Esophagus squamous epithelium (tissue), 5 donors: ENCODE measurements around the gene SERPING1. TPM values are rescaled to one million over a fixed set of nuclear protein-coding genes. Genes with fewer than 3 reads are reported as not detected.

ENCODE experiments used
- DNase-seq: peaks from one replicate; lab custom pipeline; 2025; lab: John Stamatoyannopoulos, UW
- H3K27ac ChIP-seq, 4 donors: fragments of 200-600 bp; sonication (generic); one replicate each; pipeline ENCODE4 v1.5.1; 2016 to 2019; ENCODE audit warnings: mild to moderate bottlenecking in 1 of 4
- H3K27me3 ChIP-seq, 4 donors: fragments of 200-600 bp; sonication (generic); 1 replicate in 3 of 4; 2 replicates in 1 of 4; pipeline versions ENCODE4 v1.5.1 to v1.6.0; 2017 to 2021; ENCODE audit warnings: antibody characterized with exemption in 1 of 4
- H3K36me3 ChIP-seq, 3 donors: fragments of 200-600 bp; sonication (generic); one replicate each; pipeline ENCODE4 v1.5.1; 2016 to 2019
- H3K4me1 ChIP-seq, 3 donors: fragments of 200-600 bp; sonication (generic); one replicate each; pipeline ENCODE4 v1.5.1; 2017 to 2019
- H3K4me3 ChIP-seq, 4 donors: fragments of 200-600 bp; sonication (generic); 1 replicate in 3 of 4; 2 replicates in 1 of 4; pipeline ENCODE4 v1.5.1; 2016 to 2019; ENCODE audit warnings: mild to moderate bottlenecking in 2 of 4, moderate library complexity in 1 of 4
- H3K9me3 ChIP-seq, 3 donors: fragments of 200-600 bp; sonication (generic); one replicate each; pipeline ENCODE4 v1.5.1; 2016 to 2019
- POLR2A ChIP-seq, 4 donors: fragments of 450-650 bp; IDR thresholded peaks; one replicate each; pipeline ENCODE4 v1.6.1; 2017; ENCODE audit warnings: antibody characterized with exemption in 4 of 4, mild to moderate bottlenecking in 4 of 4, moderate library complexity in 3 of 4
- WGBS, 2 donors: methylation state at CpG; one replicate each; pipeline ENCODE4 v1.1.5; 2018; 5-methylcytosine and 5-hydroxymethylcytosine counted together
- intact Hi-C: fragments of 100-400 bp; cut with DNase I; formaldehyde crosslinking; loops from one replicate; pipeline ENCODE4 v1.15.0; 2022
- total RNA-seq, 4 donors: library from RNA; depleted of rRNA; stranded (reverse); fragments of >200 nt; gene quantifications; one replicate each; pipeline ENCODE4 v1.1.0, GENCODE V29; 2016
- TF ChIP-seq, protein P1 (sequence below), 6 experiments: fragments of 450-650 bp in 4 of 6; fragments of 200-600 bp in 2 of 6; sonication (generic) in 2 of 6; IDR thresholded peaks; one replicate each; pipeline ENCODE4 v1.5.1; 2016 to 2019; ENCODE audit warnings: antibody characterized with exemption in 6 of 6, mild to moderate bottlenecking in 4 of 6, moderate library complexity in 4 of 6
- donor health status: DM: yes; HTN: yes; CAD: no.

SERPING1 gene
- total RNA-seq, 4 donors from 2014 or later = 9.6 to 376 (median 78.4) TPM

DNA sequence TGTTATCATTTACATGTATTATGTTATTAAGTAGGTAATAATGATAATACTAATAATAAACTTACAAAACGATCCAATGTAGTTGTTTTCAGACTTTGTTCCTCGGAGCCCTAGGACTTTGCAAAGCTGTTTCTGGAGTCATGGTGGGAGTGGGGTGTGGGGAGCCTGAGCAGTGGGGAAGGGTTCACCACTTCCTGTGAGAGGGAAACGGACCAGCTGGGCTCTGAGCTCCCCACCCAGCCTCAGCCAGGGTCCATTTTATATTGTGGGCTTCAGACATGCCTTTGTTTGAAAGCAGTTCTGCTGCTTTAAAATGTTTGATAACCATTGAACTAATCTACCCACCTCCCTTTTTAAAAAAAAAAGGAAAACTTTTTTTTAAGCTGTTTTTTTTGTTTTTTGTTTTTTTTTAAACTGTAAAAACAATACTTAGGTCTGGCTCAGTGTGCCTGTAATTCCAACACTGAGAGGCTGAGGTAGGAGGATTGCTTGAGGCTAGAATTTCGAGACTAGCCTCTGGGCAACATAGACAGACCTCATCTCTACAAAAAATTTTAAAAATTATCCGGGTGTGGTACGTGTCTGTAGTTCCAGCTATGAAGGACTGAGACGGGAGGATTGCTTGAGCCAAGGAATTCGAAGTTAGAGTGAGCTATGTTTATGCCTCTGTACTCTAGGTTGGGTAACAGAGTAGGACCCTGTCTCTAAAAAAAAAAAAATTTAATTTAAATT lies 7.0 kb downstream of the SERPING1 start:
- TF ChIP-seq, protein P1, sequence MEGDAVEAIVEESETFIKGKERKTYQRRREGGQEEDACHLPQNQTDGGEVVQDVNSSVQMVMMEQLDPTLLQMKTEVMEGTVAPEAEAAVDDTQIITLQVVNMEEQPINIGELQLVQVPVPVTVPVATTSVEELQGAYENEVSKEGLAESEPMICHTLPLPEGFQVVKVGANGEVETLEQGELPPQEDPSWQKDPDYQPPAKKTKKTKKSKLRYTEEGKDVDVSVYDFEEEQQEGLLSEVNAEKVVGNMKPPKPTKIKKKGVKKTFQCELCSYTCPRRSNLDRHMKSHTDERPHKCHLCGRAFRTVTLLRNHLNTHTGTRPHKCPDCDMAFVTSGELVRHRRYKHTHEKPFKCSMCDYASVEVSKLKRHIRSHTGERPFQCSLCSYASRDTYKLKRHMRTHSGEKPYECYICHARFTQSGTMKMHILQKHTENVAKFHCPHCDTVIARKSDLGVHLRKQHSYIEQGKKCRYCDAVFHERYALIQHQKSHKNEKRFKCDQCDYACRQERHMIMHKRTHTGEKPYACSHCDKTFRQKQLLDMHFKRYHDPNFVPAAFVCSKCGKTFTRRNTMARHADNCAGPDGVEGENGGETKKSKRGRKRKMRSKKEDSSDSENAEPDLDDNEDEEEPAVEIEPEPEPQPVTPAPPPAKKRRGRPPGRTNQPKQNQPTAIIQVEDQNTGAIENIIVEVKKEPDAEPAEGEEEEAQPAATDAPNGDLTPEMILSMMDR (IDR thresholded peaks at IDR 0.05) = no peak
- no peak for TF ChIP-seq POLR2A (IDR thresholded peaks at IDR 0.05)
- Histone ChIP-seq H3K36me3 (peaks cover 0 to 42% (median 4%) of the 10 kb centered on the region in 3 donors), H3K9me3 (no peaks in the 10 kb centered on the region), H3K27me3 (no peaks in the 10 kb centered on the region), H3K4me3 (no peak overlapping the region), H3K27ac (no peak overlapping the region), H3K4me1 (peaks cover 0 to 3% (median under 1%) of the 10 kb centered on the region in 3 donors)
- no peak for DNase-seq
- WGBS, 2 donors = 55 to 62% methylated on average over 8 of the region's 8 CpGs
- intact Hi-C loops = no loop called here

DNA sequence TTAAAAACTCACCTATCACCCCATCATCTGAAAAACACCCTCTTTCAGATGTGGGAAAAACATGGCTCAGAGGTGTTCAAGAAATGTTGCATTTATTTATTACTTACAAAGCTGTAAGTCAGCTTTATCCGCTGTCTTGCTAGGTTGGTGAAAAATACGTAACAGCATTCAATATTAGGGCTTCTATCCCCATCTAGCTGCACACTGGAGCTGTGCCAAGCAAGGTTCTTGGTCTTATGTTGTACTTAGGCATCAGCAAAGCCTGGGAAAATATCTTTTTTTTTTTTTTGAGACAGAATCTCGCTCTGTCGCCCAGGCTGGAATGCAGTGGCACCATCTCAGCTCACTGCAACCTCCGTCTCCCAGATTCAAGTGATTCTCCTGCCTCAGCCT lies 7.5 kb downstream of the SERPING1 start:
- Histone ChIP-seq H3K9me3 (no peaks in the 10 kb centered on the region), H3K4me1 (no peaks in the 10 kb centered on the region), H3K4me3 (no peak overlapping the region), H3K36me3 (peaks cover 0 to 46% (median 4%) of the 10 kb centered on the region in 3 donors), H3K27me3 (no peaks in the 10 kb centered on the region), H3K27ac (no peak overlapping the region)
- WGBS, 2 donors = 96 to 100% methylated on average over 5 of the region's 5 CpGs
- TF ChIP-seq, protein P1 (IDR thresholded peaks at IDR 0.05) = no peak
- TF ChIP-seq POLR2A (IDR thresholded peaks at IDR 0.05) = no peak
- intact Hi-C loops = no loop called here
- DNase-seq = no peak

DNA sequence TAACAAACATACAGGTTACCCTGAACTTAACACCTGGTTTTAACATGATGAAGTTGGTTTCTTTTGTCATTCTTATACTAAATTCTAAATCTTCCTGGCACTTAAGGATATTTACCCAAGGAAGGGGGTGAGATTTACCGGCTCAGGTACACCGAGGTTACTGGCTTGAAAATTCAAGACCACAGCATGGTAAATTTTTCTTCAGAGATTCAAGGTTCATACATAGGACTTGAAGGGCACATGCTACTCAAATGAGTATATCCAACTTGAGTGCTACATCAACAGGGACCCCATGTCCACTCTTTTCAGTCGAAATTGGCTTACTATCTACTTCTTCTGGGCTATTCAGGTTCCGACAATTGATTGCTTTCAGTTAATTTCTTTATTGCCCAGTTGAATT lies 12.7 kb downstream of the SERPING1 start:
- no peak for DNase-seq
- Histone ChIP-seq H3K4me1 (no peaks in the 10 kb centered on the region), H3K27me3 (no peaks in the 10 kb centered on the region), H3K9me3 (no peaks in the 10 kb centered on the region), H3K36me3 (peaks cover 0 to 95% (median 11%) of the 10 kb centered on the region in 3 donors), H3K4me3 (no peak overlapping the region), H3K27ac (no peak overlapping the region)
- 85 to 92% methylated on average over 4 of the region's 4 CpGs for WGBS, 2 donors
- intact Hi-C loops = no loop called here
- TF ChIP-seq, protein P1 (IDR thresholded peaks at IDR 0.05) = no peak
- no peak for TF ChIP-seq POLR2A (IDR thresholded peaks at IDR 0.05)

DNA sequence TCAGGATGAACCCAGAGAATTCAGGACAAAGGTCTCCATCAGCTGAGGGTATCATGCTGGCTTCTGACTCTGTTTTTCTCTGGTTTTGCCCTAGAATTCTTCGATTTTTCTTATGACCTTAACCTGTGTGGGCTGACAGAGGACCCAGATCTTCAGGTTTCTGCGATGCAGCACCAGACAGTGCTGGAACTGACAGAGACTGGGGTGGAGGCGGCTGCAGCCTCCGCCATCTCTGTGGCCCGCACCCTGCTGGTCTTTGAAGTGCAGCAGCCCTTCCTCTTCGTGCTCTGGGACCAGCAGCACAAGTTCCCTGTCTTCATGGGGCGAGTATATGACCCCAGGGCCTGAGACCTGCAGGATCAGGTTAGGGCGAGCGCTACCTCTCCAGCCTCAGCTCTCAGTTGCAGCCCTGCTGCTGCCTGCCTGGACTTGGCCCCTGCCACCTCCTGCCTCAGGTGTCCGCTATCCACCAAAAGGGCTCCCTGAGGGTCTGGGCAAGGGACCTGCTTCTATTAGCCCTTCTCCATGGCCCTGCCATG lies 16.8 kb downstream of the SERPING1 start:
- H3K4me3 ChIP-seq = no peak overlapping the region
- H3K36me3 ChIP-seq = peaks cover 0 to 69% (median 7%) of the 10 kb centered on the region in 3 donors
- no peak for DNase-seq
- H3K27ac ChIP-seq = no peak overlapping the region
- 36 to 71% methylated on average over 5 to 9 of the region's 10 CpGs for WGBS, 2 donors
- TF ChIP-seq, protein P1 (IDR thresholded peaks at IDR 0.05) = no peak
- TF ChIP-seq POLR2A (IDR thresholded peaks at IDR 0.05) = no peak
- peaks cover 0 to 5% (median 0%) of the 10 kb centered on the region in 3 donors for H3K9me3 ChIP-seq
- H3K27me3 ChIP-seq = no peaks in the 10 kb centered on the region
- intact Hi-C loops = no loop called here
- H3K4me1 ChIP-seq = peaks cover 0 to 12% (median 0%) of the 10 kb centered on the region in 3 donors

DNA sequence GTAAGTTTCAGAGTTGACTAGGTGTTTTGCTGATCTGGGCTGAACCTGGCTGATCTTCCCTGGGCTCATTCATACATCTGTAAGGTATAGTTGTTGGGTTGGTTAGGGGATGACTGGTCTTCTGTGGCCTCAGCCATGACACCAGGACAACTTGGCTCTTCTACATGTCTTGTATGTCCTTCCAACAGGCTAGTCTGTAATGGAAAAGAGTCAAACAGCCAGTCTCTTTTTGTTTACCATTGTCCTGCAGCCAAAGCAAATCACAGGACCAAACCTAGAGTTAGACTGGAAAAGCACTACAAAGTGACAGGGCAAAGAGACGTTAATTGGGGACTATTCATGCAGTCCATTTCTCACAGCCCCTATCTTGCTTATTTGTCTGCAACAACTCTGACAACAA lies 17.8 kb downstream of the SERPING1 start:
- Histone ChIP-seq H3K4me1 (peaks cover 0 to 12% (median 0%) of the 10 kb centered on the region in 3 donors), H3K9me3 (peaks cover 0 to 10% (median 0%) of the 10 kb centered on the region in 3 donors), H3K36me3 (peaks cover 0 to 62% (median 7%) of the 10 kb centered on the region in 3 donors), H3K27ac (no peak overlapping the region), H3K4me3 (no peak overlapping the region), H3K27me3 (no peaks in the 10 kb centered on the region)
- WGBS, 2 donors = 42 to 75% methylated on average over 1 of the region's 1 CpG
- DNase-seq = no peak
- TF ChIP-seq POLR2A (IDR thresholded peaks at IDR 0.05) = no peak
- TF ChIP-seq, protein P1 (IDR thresholded peaks at IDR 0.05) = no peak
- intact Hi-C loops = no loop called here
